Loucy (cell line): ENCODE results near the gene MAD1L1.

Source experiments
- H2AFZ ChIP-seq: fragments of 200-600 bp; sonication (generic); 2 replicates; pipeline ENCODE4 v1.6.0; 2016; ENCODE audit warnings: antibody characterized with exemption, mild to moderate bottlenecking, low read length, moderate library complexity
- H3F3A ChIP-seq: fragments of 200-600 bp; 2 replicates; pipeline ENCODE4 v1.6.0; 2016; ENCODE audit warnings: antibody characterized with exemption, low read depth, mild to moderate bottlenecking
- H3K27me3 ChIP-seq: fragments of 200-600 bp; sonication (generic); 2 replicates; pipeline ENCODE4 v1.6.1; 2014; ENCODE audit warnings: low read length, mild to moderate bottlenecking; ENCODE audit not compliant: insufficient read depth, poor library complexity, severe bottlenecking
- H3K36me3 ChIP-seq: fragments of 200-600 bp; sonication (generic); 2 replicates; pipeline ENCODE4 v1.6.1; 2016; ENCODE audit warnings: low read length; ENCODE audit not compliant: insufficient read depth
- H3K4me1 ChIP-seq: fragments of 200-600 bp; sonication (generic); 2 replicates; pipeline ENCODE4 v1.5.1; 2014; ENCODE audit warnings: low read length, mild to moderate bottlenecking; ENCODE audit not compliant: insufficient read depth, poor library complexity, severe bottlenecking
- H3K4me2 ChIP-seq: fragments of 200-600 bp; sonication (generic); 2 replicates; pipeline ENCODE4 v1.6.0; 2014; ENCODE audit warnings: antibody characterized with exemption, low read length, low read depth, mild to moderate bottlenecking; ENCODE audit not compliant: poor library complexity, severe bottlenecking
- H3K4me3 ChIP-seq: fragments of 200-600 bp; sonication (generic); 2 replicates; pipeline ENCODE4 v1.5.1; 2014; ENCODE audit warnings: low read length, mild to moderate bottlenecking, mixed read lengths; ENCODE audit not compliant: poor library complexity, severe bottlenecking
- H3K79me2 ChIP-seq: fragments of 200-600 bp; sonication (generic); 2 replicates; pipeline ENCODE4 v1.6.1; 2014; ENCODE audit warnings: low read length; ENCODE audit not compliant: insufficient read depth
- H3K9ac ChIP-seq: fragments of 200-600 bp; sonication (generic); 2 replicates; pipeline ENCODE4 v1.6.0; 2014; ENCODE audit warnings: mild to moderate bottlenecking, low read depth, low read length, moderate library complexity; ENCODE audit not compliant: poor library complexity, severe bottlenecking
- H3K9me2 ChIP-seq: fragments of 200-600 bp; sonication (generic); replicated peaks from 2 replicates; pipeline ENCODE4 v1.6.1; 2016; ENCODE audit warnings: low read depth, low read length, mixed read lengths
- H3K9me3 ChIP-seq: fragments of 200-600 bp; sonication (generic); 2 replicates; pipeline ENCODE4 v1.6.1; 2014; ENCODE audit warnings: mild to moderate bottlenecking, antibody characterized with exemption, low read length, low read depth; ENCODE audit not compliant: insufficient read depth
- H4K20me1 ChIP-seq: fragments of 200-600 bp; sonication (generic); 2 replicates; pipeline ENCODE4 v1.6.0; 2014; ENCODE audit warnings: antibody characterized with exemption, low read length, mild to moderate bottlenecking; ENCODE audit not compliant: insufficient read depth, poor library complexity, severe bottlenecking
- EZH2phosphoT487 ChIP-seq: fragments of 200-600 bp; IDR thresholded peaks from 2 replicates; pipeline ENCODE4 v1.6.1; 2018; ENCODE audit warnings: antibody characterized with exemption, mild to moderate bottlenecking, moderate library complexity, borderline replicate concordance
- TF ChIP-seq, protein P1 (sequence below): fragments of 200-600 bp; sonication (generic); conservative IDR thresholded peaks from 2 replicates; pipeline ENCODE4 v1.5.1; 2014; ENCODE audit warnings: mild to moderate bottlenecking, antibody characterized with exemption, low read length

Gene MAD1L1

GRCh38 chr7:2159176-2159520, 73.6 kb downstream of the MAD1L1 start:
- Histone ChIP-seq H3K79me2 (no peaks in the 10 kb centered on the region; the same call in 1 of the 2 replicates), H3K36me3 (peaks cover 3% of the 10 kb centered on the region; the same call in 1 of the 2 replicates), H3K9ac (no peak overlapping the region), H3K4me1 (no peaks in the 10 kb centered on the region), H3K27me3 (no peaks in the 10 kb centered on the region), H2AFZ (no peak overlapping the region), H3K4me2 (no peak overlapping the region), H3K4me3 (no peak overlapping the region), H4K20me1 (no peaks in the 10 kb centered on the region), H3K9me3 (no peaks in the 10 kb centered on the region), H3K9me2 (no peaks in the 10 kb centered on the region), H3F3A (no peaks in the 10 kb centered on the region)
- no peak for TF ChIP-seq EZH2phosphoT487
- TF ChIP-seq, protein P1, sequence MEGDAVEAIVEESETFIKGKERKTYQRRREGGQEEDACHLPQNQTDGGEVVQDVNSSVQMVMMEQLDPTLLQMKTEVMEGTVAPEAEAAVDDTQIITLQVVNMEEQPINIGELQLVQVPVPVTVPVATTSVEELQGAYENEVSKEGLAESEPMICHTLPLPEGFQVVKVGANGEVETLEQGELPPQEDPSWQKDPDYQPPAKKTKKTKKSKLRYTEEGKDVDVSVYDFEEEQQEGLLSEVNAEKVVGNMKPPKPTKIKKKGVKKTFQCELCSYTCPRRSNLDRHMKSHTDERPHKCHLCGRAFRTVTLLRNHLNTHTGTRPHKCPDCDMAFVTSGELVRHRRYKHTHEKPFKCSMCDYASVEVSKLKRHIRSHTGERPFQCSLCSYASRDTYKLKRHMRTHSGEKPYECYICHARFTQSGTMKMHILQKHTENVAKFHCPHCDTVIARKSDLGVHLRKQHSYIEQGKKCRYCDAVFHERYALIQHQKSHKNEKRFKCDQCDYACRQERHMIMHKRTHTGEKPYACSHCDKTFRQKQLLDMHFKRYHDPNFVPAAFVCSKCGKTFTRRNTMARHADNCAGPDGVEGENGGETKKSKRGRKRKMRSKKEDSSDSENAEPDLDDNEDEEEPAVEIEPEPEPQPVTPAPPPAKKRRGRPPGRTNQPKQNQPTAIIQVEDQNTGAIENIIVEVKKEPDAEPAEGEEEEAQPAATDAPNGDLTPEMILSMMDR, result no peak

GRCh38 chr7:2158331-2159175, 74.2 kb downstream of the MAD1L1 start:
- Histone ChIP-seq H3K79me2 (no peaks in the 10 kb centered on the region; the same call in 1 of the 2 replicates), H4K20me1 (no peaks in the 10 kb centered on the region), H2AFZ (no peak overlapping the region), H3K4me3 (no peak overlapping the region), H3K4me2 (no peak overlapping the region), H3K36me3 (peaks cover 3% of the 10 kb centered on the region; the same call in 1 of the 2 replicates), H3F3A (no peaks in the 10 kb centered on the region), H3K9ac (no peak overlapping the region), H3K9me3 (no peaks in the 10 kb centered on the region), H3K4me1 (no peaks in the 10 kb centered on the region), H3K9me2 (no peaks in the 10 kb centered on the region), H3K27me3 (no peaks in the 10 kb centered on the region)
- TF ChIP-seq, protein P1, result no peak
- no peak for TF ChIP-seq EZH2phosphoT487

- H3K4me2 ChIP-seq, result no peak overlapping the region
Measured at GRCh38 chr7:2157473-2158279, 75.1 kb downstream of the MAD1L1 start.

More at GRCh38 chr7:2157473-2158279, 75.1 kb downstream of the MAD1L1 start:
- no peaks in the 10 kb centered on the region for H3K9me3 ChIP-seq
- peaks cover 3% of the 10 kb centered on the region; the same call in 1 of the 2 replicates for H3K36me3 ChIP-seq
- H3K9ac ChIP-seq, result no peak overlapping the region
- no peaks in the 10 kb centered on the region for H3K4me1 ChIP-seq
- H3F3A ChIP-seq, result no peaks in the 10 kb centered on the region
- H4K20me1 ChIP-seq, result no peaks in the 10 kb centered on the region
- no peaks in the 10 kb centered on the region for H3K9me2 ChIP-seq
- no peaks in the 10 kb centered on the region for H3K27me3 ChIP-seq
- no peak overlapping the region for H2AFZ ChIP-seq
- peaks cover 1% of the 10 kb centered on the region; the same call in 1 of the 2 replicates for H3K79me2 ChIP-seq
- H3K4me3 ChIP-seq, result no peak overlapping the region
- no peak for TF ChIP-seq EZH2phosphoT487
- TF ChIP-seq, protein P1, result no peak
